GM21515 (cell line): ENCODE results near the gene N4BP3.

Experiments used
- ATAC-seq: cut with Tn5 transposase; IDR thresholded peaks from one replicate; pipeline ENCODE4 v1.9.1; 2021; ENCODE audit not compliant: unreplicated experiment

N4BP3 gene

GRCh38 chr5:178145965-178146820 is 32.9 kb downstream of the N4BP3 start:
- peak; percentile 51 for ATAC-seq

DNA sequence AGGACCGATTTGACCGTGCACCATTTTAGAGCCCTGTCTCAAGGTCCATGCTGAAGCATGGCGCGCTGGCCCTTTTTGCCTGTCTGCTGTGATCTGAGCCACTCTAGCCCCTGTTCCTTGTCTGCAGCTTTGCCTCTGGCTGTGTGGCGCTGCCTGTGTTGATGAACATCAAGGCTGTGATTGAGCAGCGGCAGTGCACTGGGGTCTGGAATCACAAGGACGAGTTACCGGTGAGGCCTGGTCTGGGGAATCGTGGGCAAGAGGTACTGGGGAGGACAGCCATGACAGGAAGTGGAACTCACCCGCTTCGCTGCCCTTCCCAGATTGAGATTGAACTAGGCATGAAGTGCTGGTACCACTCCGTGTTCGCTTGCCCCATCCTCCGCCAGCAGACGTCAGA is 34.1 kb downstream of the N4BP3 start:
- no peak for ATAC-seq

DNA sequence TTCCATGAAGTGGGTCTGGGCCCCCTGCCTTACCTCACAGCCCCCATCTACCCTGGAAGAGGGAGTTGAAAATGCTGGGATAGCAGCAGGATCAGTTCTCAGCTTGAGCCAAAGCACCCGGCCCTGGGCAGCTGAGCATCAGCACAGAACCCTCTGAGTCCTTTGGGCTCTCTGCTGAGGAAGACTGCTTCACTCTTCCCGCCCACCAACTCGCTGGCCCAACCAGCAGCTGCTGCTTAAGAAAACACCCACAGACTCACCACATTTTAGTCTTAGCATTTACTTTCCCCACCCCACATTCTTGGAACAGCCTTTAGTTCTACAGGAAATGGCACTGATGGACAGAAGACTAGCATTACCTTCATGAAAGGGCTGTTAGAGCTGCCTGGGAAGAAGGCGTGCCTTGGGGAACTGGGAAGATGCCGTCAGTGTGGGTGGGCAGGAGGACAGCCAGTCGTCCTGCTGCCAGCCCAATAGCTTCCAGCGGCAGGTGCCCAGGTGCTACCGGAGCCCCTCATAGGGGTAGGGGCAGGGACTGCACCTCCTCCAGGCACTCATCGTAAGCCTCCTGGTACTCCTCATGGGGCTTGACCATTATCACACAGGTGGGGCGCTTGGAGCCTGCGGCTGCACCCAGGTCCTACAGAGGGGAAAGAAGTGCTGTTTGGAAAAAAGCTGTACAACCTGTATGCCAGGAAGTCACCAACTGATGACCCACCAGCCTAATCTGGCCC is 36.0 kb downstream of the N4BP3 start:
- ATAC-seq: no peak

GRCh38 chr5:178150977-178151734 is 37.8 kb downstream of the N4BP3 start:
- no peak for ATAC-seq

GRCh38 chr5:178152491-178153444 is 39.4 kb downstream of the N4BP3 start:
- no peak for ATAC-seq

- peak; percentile 98 for ATAC-seq
These were observed 40.4 kb downstream of the N4BP3 start, which contains the start of gene NHP2 for GRCh38 chr5:178153530-178154340. Gene NHP2, minus strand, starts transcription at chr5:178153885. Its CDS starts 68 bp downstream, at chr5:178153817.

- no peak for ATAC-seq
These were observed 41.7 kb downstream of the N4BP3 start for GRCh38 chr5:178155065-178155464.

DNA sequence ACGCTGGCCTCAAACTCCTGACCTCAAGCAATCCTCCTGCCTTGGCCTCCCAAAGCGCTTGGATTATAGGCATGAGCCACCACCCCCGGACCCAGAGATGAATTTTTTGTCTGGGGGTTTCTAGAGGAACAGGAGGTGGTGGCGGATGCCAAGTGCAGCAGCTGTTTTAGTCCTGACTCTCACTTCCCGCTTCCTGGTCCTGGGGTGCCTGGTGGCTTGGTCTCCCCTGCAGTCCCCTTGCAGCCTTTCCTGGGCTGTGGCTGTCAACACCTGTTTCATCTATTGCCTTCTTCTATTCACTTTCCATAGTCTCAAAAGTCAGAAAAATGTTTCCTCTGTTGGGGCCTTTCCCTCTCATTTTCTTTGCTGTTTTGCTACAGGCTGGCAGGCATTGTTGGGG is 46.8 kb downstream of the N4BP3 start:
- no peak for ATAC-seq

GRCh38 chr5:178162481-178162880 is 49.1 kb downstream of the N4BP3 start:
- ATAC-seq: no peak

DNA sequence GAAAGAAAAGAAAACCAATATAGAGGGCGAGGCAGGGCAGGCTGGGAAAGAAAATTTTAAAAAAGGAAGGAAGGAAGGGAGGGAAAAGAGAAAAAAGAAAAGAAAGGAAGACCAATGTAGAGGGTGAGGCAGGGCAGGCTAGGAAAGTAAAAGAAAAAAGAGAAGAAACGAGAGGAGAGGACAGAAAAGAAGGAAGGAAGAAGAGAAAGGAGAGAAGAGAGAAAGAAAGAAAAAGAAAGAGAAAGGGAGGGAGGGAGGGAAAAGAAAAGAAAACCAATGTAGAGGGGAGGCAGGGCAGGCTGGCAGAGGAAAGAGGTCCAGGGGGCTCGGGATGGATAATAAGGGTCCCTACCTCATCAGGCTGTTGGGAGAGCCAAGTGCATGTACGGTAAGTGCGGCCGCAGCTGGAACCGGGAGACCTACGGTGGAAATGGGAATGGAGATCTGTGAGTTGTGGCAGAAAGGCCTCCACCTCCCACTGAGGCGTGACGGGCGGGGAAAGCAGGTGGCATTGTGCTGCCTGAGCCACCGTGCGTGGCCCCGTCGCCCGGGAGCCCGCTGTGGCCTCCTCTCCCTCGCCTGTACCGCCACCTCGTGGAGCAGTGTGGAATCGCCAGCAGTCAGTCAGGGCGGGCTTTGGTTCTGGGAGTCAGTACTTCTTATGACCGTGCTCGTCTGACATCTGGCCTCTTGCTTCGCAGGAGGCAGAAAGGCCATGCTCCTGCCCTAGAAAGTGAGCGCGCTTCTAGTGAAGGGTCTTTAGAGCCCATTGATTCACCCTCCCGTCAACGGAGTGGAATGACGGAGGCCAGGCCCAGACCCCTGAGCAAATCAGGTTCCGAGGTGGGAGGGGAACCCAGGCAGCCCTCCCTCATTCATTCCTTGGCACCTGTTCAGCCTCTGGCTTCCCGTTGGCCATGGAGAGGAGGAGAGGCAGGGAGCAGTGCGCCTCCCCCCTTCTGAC is 50.7 kb downstream of the N4BP3 start:
- peak; percentile 91 for ATAC-seq

GRCh38 chr5:178165581-178165980 is 52.2 kb downstream of the N4BP3 start:
- no peak for ATAC-seq

- ATAC-seq: no peak
These were observed 57.1 kb downstream of the N4BP3 start for GRCh38 chr5:178170455-178170854.

DNA sequence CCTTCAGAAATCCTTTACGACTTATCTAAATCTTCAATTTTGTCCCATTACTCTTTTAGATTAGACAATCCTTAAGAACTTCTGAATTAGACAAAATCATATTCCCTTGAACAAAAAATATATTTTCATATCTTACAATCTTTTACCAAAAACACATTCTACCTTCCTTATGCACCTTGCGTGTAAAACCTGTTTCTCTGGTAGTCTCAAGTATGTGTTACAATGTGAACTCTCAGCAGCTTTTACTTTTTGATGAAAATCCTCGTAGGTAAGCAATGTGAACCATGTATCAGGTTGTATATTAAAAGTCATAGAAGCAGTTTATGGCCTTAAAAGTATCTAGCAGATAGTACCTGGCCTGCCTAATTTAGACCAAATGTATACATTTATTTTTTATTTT is 61.1 kb downstream of the N4BP3 start:
- no peak for ATAC-seq
